Vagina (tissue), 2 donors: Measurements from ENCODE around the gene CXCR4.

ENCODE experiments used
- POLR2A ChIP-seq, 2 donors: fragments of 450-650 bp; IDR thresholded peaks; one replicate each; pipeline ENCODE4 v1.6.1; 2017; ENCODE audit warnings: antibody characterized with exemption in 2 of 2, mild to moderate bottlenecking in 2 of 2, moderate library complexity in 2 of 2
- POLR2AphosphoS5 ChIP-seq, 2 donors: sonication (generic); formaldehyde crosslinking; IDR thresholded peaks; one replicate each; pipeline ENCODE4 v1.9.0; 2017; ENCODE audit warnings: antibody characterized with exemption in 2 of 2, mild to moderate bottlenecking in 2 of 2, low read depth in 1 of 2; ENCODE audit not compliant: insufficient read depth in 1 of 2
- TF ChIP-seq, protein P1 (sequence below), 3 experiments: fragments of 450-650 bp in 2 of 3; fragments of 200-600 bp in 1 of 3; sonication (generic) in 1 of 3; IDR thresholded peaks; one replicate each; pipeline ENCODE4 v1.5.1; 2017 to 2019; ENCODE audit warnings: antibody characterized with exemption in 3 of 3, mild to moderate bottlenecking in 2 of 3, moderate library complexity in 2 of 3

DNA sequence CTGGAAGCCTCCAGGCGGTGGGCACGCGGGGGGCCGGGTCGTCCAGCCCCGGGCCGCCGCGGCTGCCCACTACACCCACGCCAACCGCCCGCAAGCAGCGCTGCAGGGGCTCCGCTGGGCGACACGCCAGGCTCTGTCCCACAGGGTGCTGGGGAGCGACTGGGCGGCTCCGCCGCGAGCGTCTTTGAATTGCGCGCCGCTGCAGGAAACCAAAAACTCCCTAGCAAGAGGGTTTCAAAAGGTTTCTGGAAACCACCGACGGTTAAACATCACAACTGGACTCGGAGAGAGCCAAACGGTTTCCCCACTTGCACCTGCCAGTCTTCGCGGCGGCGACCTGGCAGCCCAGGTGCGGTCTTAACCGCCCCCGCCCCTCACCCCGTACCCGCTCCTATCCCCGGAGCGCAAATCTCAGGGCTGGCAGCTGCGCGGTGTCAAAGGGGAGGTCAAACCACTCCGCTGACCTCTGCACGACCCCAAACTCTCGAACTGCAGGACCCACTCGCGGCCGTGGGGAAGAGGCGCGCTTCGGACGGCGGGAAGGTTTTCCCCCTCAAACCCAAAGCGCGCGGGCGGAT, 1.0 kb downstream of the CXCR4 start:
- TF ChIP-seq, protein P1, sequence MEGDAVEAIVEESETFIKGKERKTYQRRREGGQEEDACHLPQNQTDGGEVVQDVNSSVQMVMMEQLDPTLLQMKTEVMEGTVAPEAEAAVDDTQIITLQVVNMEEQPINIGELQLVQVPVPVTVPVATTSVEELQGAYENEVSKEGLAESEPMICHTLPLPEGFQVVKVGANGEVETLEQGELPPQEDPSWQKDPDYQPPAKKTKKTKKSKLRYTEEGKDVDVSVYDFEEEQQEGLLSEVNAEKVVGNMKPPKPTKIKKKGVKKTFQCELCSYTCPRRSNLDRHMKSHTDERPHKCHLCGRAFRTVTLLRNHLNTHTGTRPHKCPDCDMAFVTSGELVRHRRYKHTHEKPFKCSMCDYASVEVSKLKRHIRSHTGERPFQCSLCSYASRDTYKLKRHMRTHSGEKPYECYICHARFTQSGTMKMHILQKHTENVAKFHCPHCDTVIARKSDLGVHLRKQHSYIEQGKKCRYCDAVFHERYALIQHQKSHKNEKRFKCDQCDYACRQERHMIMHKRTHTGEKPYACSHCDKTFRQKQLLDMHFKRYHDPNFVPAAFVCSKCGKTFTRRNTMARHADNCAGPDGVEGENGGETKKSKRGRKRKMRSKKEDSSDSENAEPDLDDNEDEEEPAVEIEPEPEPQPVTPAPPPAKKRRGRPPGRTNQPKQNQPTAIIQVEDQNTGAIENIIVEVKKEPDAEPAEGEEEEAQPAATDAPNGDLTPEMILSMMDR (IDR thresholded peaks at IDR 0.05), result no peak
- TF ChIP-seq POLR2A (IDR thresholded peaks at IDR 0.05), result no peak
- peak in 1 of 2 donors; percentile 55 for TF ChIP-seq POLR2AphosphoS5 (IDR thresholded peaks at IDR 0.05; ENCODE audit: insufficient read depth in 1 of 2, low read depth in 1 of 2)
